GM12891 (cell line): ENCODE data around the gene COL5A1.

ENCODE experiments used
- POLR2A ChIP-seq: IDR thresholded peaks from 2 replicates; pipeline ENCODE4 v1.6.1; 2011; ENCODE audit warnings: low read depth, low read length, control low read depth
- POLR2AphosphoS5 ChIP-seq: IDR thresholded peaks from 2 replicates; pipeline ENCODE4 v1.6.1; 2011; ENCODE audit warnings: low read depth, low read length, control low read depth

- TF ChIP-seq POLR2A, result no peak
- no peak for TF ChIP-seq POLR2AphosphoS5
Observed at GRCh38 chr9:134870746-134871662, 229.4 kb downstream of the COL5A1 start.
